Activated CD4-positive, alpha-beta T cell treated with anti-CD3 and anti-CD28 coated beads, Interleukin-2, amount 50 U/mL, for 24 hours (primary cell): ENCODE results near the gene ANO2.
"Not testable (repeated sequence)": the region's sequence is repeated elsewhere in the genome, so short reads cannot be mapped to it uniquely, and the experiment has no call there.

Experiments used
- DNase-seq, 2 donors: peaks; one replicate each; pipeline ENCODE4 v3.0.0-alpha.2; 2020; ENCODE audit warnings: low read depth in 1 of 2, low spot score in 1 of 2

The ANO2 gene

DNA sequence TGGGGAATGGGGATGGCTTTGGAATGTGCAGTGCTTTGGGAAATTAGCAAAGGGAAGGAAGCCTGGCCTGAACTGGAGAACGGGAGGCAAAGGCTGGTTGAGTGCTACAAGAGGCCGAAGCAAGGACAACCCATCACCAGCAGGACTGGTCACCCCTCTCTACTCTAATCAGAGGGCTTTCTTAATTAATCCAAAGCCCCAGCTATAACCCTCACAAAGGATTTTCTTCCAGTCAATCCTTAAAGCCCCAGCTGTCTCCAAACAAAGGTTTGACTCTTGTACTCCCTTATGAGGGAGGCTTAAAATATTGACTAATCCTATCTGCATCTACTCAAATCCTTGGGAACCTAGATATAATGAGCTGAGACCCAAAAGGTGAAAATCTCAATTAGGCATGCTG, 256.8 kb downstream of the ANO2 start:
- DNase-seq = no peak

DNA sequence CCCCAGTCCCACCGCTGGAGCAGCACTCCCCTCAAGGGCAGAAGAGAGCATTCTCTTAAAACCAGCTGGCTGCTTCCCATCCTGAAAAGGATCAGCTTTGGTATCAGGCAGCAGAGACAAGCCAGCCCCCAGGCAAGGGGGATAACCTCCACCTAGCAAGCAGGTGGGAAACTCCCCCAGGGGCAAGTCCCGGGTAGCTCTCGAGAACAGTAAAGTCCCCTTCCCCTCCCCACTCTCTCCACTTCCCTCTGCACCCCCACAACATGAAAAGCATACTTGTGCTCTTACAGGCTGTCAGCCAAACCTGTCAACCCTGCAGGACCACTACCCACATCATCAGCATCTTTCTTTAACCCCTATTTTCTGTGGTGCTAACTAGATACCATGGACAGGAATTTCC, 259.1 kb downstream of the ANO2 start:
- DNase-seq = no peak

DNA sequence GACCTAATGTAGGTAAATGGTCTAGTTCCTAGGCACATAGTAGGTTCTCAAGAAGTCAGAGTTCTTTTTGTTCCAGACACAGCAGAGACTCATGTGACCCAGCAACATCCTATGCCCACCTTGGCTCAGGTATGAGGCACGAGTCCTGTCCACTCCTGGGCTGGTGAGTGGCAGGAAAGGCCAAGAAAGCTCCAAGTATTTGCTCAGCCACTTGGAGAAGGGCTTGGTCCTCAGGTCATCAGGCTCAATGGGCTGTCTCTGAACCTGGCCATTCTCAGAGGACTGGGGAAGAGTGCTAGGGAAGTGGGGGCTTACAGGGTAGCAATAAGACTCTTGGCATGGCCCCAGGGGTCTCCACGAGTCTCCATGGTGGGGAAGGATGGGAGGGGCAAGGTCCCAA, 260.1 kb downstream of the ANO2 start:
- no peak for DNase-seq

DNA sequence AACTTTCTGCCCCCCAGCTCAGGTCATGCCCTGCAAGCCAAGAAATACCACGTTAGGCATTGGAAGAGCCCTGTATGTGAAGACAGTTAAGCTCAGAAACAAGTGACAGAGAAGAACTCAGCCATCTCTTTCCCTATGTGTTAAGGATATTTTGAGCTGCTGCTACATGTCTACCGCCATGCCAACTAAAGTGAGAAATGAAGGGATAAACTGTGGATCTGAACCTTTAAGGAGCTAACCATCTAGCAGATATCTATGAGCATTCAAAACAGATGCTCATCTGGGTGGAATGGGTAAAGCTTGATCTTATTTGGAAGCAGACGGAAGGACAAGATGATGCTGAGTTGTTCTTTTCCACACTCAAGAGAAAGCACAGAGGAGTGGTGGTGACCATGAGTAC, 262.5 kb downstream of the ANO2 start:
- DNase-seq = no peak

DNA sequence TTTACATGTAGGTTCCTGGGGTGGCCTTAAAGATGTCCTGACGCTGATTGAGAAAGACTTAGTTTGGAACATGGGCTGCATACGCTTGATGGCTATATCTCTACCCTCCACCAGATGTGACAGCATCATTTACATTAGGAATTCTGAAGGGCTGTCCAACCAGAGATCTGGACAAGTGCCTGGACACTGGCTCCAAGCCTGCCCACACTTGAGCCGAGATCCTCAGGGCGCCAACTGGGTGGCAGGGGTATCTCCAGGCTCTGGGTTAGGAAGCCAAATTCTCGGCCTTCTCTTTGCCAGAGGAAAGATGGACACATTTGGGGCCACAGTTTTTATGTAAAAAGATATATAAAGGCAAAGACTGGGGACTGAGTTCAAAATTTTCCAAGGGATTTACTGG, 266.9 kb downstream of the ANO2 start:
- no peak for DNase-seq

DNA sequence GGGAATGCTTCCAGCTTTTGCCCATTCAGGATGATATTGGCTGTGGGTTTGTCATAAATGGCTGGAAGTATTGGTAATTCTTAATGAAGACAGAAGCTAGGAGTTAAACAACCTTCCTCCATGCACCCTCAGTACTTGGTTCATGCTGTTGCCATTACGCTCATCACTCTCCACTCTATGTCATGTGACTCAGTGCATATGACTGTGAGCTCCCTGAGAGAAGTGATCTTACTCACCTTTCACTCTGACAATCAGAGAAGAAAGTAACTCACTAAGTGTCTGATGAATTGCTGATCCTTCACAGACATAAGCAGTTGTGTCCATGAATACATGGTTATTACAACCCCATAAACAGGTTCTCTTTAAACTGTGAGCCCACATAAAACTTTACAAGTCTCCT, 275.4 kb downstream of the ANO2 start:
- DNase-seq = not testable (repeated sequence)

DNA sequence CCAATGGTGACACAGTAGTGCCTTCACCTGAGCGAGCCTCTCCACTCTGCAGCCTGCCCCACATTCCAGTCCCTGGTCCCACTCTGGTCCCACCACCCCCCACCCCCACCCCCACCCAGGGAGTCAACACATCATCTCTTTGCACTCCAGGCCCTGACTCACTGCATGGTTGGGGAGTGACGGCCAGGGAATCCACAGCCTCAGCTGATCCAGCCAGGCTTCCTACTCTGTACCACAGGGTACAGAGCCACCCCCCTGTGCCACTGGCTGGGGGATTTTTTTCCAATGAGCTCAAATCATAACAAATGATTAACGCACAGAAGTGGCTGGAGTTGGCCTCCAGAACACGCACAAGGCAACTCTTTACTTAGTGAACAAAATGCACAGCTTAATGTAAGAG, 279.4 kb downstream of the ANO2 start:
- DNase-seq = no peak

DNA sequence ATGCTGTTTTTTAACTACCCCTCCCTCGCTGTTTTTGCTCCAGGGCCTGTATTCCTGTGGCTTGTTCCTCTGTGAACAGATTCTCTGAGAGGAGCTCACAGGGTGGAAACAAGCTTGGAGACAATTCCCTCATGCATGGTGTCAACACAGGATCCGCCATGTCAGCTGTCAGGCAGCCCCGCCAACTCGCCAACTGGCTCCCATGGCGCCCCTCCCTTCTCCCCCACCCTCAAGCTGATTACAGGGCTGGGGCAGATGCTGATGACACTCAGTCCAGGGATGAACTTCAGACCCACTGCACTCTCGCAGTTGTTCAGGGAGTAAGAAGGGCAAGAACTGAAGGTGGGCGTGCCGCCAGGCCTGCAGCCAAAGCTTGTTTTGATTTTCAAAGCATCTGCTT, 283.2 kb downstream of the ANO2 start:
- DNase-seq = no peak

DNA sequence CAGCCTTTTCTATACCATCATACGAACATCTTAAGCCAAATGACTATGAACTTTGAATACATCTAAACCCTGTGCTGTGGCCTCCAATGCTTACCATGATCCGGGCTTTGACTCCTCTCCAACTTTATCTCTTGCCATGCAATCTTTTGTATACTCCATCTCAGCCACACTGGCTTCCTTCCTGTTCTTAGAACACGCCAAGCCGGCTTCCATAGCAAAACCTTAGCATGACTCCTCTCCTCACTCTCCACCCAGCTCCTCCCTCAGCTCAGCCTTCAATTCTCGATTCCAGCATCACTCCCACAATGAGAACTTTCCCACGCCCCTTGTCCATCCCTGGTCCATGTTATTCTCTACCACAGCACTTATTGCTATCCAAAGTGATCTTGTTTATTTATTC, 284.8 kb downstream of the ANO2 start:
- no peak for DNase-seq

DNA sequence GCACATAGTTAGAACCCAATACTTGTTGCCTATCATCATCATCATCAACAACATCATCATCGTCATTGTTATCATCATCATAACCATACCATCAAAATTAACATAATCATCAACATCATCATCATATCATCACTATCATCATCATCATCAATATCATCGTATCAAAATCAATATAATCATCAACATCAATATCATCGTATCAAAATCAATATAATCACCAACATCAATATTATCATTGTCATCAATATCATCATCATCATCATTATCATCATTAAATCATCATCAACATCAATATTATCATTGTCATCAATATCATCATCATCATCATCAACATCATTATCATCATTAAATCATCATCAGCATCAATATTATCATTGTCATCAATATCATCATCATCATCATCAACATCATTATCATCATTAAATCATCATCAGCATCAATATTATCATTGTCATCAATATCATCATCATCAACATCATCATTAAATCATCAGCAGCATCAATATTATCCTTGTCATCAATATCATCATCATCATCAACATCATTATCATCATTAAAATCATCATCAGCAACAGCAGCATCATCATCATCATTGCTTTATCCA, 286.6 kb downstream of the ANO2 start:
- DNase-seq = not testable (repeated sequence)

DNA sequence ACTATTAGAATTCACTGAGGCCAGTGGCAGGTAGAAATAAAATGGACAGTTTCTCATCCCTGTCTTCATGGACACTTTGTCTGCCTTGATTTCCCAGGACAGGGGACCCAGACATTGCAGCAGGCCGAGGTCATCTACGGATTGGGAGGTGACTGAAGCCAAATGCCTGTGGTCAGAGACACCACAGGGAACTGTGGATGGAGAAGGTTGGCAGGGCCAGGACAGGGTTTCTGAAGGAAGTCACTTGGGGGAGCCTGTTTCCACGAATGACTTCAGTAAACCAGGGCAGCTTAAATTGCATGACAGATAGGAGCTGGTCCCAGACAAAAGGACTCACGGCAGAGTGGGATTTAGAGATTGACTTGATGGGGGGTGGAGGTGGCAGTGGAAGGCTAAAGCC, 288.2 kb downstream of the ANO2 start:
- DNase-seq = no peak

DNA sequence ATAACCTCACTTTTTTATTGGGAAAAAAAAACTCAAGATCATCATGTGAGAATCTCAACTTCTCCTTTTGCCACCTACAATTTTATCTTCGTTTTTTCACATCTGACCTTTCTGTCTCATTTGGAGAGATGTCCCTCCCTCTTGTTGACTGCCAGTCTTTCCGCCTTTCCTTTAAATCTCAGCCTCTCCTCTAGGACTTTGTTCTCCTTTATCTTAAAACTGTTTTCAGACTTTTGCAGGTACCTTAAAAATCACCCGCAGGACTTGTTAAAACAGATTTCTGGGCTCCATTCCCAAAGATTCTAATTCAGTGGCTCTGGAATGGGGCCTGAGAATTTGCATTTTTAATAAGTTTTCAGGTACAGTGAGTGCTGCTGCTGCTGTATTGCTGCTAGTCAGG, 289.9 kb downstream of the ANO2 start:
- DNase-seq = no peak

DNA sequence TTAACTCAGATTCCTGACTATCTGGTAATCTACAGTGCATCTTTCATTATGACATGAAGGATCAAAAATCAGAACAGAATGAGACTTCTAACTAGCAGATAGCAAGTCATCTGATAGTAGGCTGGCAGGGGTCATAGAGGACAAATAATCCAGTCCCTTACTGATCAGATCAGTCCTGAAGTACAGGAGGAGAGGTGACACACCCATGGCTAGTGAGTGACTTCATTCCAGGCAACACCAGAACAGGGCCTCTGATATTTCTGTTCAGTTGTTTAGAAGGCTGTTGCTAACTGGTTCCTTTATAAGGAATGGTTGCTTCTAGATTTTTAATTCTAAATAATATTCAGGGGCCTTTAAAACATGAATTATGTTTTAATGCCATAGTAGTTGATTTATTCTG, 291.0 kb downstream of the ANO2 start:
- DNase-seq = no peak

DNA sequence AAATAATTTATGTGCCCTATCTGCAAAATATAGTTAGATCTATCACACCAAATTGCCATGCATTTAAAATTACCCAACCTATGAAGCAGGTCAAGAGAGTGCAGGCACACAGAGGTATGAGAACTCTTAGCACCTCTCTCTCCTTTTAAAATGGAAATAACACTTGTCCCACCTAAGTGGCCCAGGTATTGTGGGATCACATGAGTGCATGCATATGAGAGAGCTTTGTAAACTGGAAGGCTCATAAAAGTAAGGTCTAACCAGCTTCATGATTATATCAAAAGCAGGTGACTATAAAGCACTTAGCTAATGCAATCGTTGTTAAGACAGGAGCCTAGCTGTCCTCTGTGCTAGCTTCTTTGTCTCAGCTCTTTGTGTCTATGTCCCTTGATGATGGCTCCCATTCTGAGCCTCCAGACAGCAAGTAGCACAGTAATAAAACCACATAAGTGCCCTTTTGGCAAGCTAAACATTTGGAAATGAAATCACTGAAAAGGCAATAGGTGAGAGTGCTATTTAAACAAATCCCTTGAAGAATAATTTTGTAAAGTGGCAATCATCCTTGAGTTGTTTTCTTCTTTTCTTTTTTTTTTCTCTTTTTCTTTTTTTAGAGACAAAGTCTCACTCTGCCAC, 294.1 kb downstream of the ANO2 start:
- DNase-seq = no peak

DNA sequence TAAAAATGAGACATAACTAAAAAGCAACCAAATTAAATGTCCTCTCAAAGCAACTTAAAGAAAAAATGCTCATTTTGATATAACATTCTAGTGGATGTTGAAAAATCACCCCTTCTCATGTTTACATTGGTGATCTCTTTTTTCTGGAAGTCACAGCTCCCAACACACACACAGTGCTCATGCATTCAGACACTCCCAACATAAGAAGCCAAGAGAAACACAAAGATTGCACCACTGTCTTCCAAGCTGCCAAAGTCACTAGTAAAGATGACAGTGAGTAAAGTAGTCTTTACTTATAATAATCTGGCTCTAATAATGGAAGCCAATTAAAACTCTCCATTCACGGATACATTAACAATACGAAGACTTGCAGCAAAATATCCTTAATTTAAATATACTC, 294.8 kb downstream of the ANO2 start:
- DNase-seq = no peak

DNA sequence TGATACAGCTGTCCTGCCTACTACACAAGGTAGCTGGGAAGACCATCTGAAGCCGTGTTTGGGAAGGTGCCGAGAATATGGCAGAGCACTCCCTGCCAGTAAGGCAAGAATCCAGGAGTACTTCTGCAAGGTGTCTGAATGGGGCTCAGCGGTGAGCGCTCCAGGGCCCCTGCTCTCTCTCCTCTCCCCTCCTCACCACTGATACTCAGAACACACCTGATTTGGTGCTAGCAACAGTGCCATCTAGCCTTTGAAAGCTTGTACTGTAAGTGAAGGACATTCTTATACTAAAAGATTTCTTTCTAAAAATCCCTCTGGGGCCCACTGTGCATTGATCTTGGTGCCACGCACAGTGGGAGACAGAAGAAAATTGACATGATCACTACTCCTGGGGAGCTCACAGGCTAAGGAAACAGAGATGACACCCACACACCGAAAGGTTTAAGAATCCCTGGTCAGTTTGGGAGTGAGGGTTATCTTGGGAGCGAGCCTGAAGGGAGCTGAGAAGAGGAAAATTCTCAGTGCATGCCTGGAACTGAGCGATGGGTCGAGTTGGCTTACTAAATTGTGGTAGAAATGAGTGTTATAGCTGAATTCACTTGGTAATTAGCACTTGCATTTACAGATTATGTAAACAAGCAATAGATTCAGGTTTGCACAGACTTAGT, 296.2 kb downstream of the ANO2 start:
- DNase-seq = no peak

DNA sequence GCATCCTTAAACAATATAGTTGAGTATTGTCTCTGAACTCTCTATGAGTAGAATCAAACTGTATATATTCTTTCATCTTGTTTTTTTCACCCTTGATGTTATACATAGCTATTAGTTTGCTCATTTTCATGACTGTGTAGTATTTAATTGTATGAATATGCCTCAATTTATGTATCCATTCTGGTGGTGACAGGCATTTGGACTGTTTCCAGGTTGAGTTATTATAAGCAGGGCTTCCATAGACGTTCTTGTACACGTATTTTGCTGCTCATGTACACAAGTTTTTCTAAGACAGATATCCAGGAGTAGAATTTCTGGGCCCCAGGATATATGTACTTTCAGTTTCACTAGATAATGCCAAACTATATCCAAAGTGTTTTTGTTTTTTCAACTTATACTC, 301.8 kb downstream of the ANO2 start:
- no peak for DNase-seq

DNA sequence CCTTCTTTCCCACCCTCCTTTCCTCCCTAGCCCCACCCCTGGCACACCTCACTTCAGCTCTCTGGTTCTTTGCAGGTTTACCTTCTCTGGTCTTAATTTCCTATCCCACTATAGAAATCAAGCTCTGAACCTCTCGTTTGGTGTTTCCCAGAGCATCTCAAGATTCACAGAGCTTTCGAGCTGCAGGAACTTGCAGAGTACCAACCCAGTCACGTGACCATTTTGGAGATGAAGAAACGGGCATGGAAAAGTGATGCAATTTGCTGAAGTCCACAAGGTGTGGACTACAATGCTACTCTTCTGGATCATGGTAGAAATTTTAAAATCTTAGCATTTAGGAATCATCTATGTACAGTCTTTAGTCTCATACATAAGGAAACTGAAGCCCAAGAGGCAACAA, 307.4 kb downstream of the ANO2 start:
- DNase-seq = no peak

DNA sequence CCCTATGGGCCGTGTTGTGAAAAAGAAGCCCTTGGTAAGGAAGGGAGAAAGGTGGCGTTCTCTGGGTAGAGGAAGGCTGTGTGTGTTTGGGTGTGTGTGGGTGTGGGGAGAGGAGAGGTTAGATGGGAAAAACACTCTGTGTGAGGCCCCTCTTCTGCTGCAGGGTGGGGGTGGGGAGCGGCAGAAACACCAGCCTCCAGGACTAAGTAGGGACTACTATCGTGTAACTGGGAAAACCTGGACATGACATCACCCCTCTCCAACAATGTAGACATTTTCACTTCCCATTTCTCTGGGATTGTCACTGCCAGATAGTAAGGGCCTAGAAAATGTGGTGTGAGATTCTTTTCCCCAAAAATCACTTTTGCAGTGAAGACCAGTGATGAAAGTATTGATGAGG, 308.2 kb downstream of the ANO2 start:
- DNase-seq = no peak

DNA sequence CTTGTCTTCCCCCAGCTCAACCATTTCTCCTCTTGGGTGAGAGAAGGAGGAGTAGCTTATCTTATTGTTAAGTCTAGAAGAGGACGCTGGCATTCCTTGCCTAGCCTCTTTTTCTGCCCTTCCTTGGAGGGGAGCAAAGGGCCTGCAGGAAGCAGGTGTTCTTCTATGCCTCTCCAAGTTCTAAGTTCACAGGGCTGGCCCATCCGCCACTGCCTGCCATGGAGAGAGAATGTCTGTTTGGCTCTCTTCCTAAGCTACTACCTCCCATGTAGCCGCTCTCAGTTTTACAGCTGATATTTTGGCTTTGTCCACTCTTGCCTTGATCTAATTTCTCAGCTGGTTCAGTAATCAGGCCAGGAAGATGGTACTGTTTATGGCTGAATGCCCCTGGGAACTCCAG, 312.0 kb downstream of the ANO2 start:
- DNase-seq = no peak

DNA sequence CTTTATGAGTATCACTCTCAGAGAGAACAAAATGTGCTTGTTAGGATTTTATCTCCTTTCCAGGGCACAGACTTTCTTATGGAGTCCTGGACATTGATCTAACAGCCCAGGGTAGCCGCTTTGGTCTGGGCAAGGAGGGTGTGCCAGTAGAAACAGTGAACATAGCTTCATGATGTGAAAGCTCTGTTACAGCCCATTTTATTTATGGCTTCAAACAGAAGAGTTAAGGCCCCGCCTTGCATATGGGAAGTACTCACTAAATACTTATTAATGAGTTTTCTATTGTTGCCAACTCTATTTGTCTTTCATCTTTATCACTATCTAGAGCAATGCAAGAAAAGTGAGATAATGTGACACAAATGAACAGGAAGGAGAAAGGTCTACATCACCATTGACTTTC, 312.6 kb downstream of the ANO2 start:
- DNase-seq = no peak

DNA sequence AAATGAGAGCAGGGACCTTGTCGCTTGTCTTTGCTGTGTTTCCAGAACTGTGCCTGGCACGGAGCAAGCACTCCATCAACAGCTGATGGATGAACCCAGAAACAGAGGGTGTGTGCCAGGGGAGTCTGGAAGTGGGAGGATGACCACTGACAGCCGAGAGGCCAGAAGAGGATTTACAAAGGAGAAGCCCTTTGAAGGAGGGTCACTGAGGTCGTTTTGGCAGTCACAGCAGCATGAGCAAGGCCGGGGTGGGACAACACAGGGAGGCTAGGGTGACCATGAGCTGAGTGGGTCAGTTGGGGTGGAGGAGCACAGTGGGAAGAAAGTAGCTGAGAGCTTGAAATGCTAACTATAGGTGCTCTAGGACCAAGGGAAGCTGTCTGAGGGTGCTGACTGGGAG, 313.6 kb downstream of the ANO2 start:
- no peak for DNase-seq

DNA sequence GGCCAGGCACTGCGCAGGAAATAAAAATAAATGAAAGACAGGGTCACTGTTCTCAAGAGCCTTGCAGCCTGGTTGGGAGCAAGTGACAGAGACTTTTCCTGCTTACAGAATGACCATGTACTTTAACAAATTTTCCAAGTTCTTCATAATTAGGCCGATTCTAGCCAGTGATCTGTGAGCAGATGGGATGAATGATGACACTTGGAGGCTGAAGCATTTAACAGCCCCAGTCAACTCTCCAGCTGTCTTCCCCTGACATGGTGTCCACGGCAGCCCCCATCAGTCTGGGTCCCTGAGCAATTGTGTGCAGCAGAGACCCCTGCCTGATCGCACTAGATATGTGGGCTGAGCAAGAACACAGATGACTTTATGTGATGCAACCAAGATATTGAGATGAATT, 314.3 kb downstream of the ANO2 start:
- no peak for DNase-seq
